BE2C (cell line): ENCODE measurements around the gene RABGEF1.
"Not testable (repeated sequence)": the region's sequence is repeated elsewhere in the genome, so short reads cannot be mapped to it uniquely, and the experiment has no call there.

Source experiments
- DNase-seq: peaks from one replicate; pipeline ENCODE4 v3.0.0-alpha.2; 2020
- H3K27me3 ChIP-seq: fragments of 250-450 bp; sonication (Bioruptor Pico); 2 replicates; pipeline ENCODE4 v1.5.1; 2020; ENCODE audit warnings: mild to moderate bottlenecking
- H3K36me3 ChIP-seq: fragments of 250-450 bp; sonication (Bioruptor Pico); 2 replicates; pipeline ENCODE4 v1.5.1; 2020; ENCODE audit warnings: mild to moderate bottlenecking
- H3K4me1 ChIP-seq: fragments of 250-450 bp; sonication (Bioruptor Pico); 2 replicates; pipeline ENCODE4 v1.5.1; 2020
- H3K4me3 ChIP-seq: 2 replicates; pipeline ENCODE4 v1.5.1; 2011; ENCODE audit warnings: low read depth, low read length
- H3K9me3 ChIP-seq: fragments of 250-450 bp; sonication (Bioruptor Pico); 2 replicates; pipeline ENCODE4 v1.5.1; 2020
- CTCF ChIP-seq: IDR thresholded peaks from 2 replicates; pipeline ENCODE4 v1.5.1; 2012; ENCODE audit warnings: mild to moderate bottlenecking, low read depth, low read length

RABGEF1 gene

GRCh38 chr7:66713687-66714086, 26.8 kb upstream of the RABGEF1 start:
- H3K4me1 ChIP-seq = no peaks in the 10 kb centered on the region
- DNase-seq = no peak
- H3K27me3 ChIP-seq = no peaks in the 10 kb centered on the region
- TF ChIP-seq CTCF = no peak
- no peaks in the 10 kb centered on the region; the same call in 1 of the 2 replicates for H3K9me3 ChIP-seq
- H3K4me3 ChIP-seq = no peak overlapping the region
- H3K36me3 ChIP-seq = no peaks in the 10 kb centered on the region

- not testable (repeated sequence) for H3K4me3 ChIP-seq, H3K36me3 ChIP-seq, H3K9me3 ChIP-seq, H3K4me1 ChIP-seq, H3K27me3 ChIP-seq, DNase-seq
These were observed 23.9 kb upstream of the RABGEF1 start for GRCh38 chr7:66716634-66717033.

- TF ChIP-seq CTCF = no peak
- Histone ChIP-seq H3K4me3 (no peak overlapping the region), H3K4me1 (no peaks in the 10 kb centered on the region), H3K9me3 (no peaks in the 10 kb centered on the region), H3K36me3 (no peaks in the 10 kb centered on the region), H3K27me3 (no peaks in the 10 kb centered on the region)
- DNase-seq = no peak
These were observed 20.0 kb upstream of the RABGEF1 start for GRCh38 chr7:66720561-66720960.

GRCh38 chr7:66725843-66726242, 14.7 kb upstream of the RABGEF1 start:
- H3K27me3 ChIP-seq = no peaks in the 10 kb centered on the region
- DNase-seq = no peak
- H3K36me3 ChIP-seq = no peaks in the 10 kb centered on the region
- no peak overlapping the region for H3K4me3 ChIP-seq
- H3K9me3 ChIP-seq = no peaks in the 10 kb centered on the region
- no peaks in the 10 kb centered on the region for H3K4me1 ChIP-seq
- no peak for TF ChIP-seq CTCF

GRCh38 chr7:66727058-66727457, 13.5 kb upstream of the RABGEF1 start:
- DNase-seq = no peak
- Histone ChIP-seq H3K4me3 (no peak overlapping the region), H3K9me3 (no peaks in the 10 kb centered on the region), H3K27me3 (no peaks in the 10 kb centered on the region), H3K36me3 (no peaks in the 10 kb centered on the region), H3K4me1 (no peaks in the 10 kb centered on the region)
- no peak for TF ChIP-seq CTCF

GRCh38 chr7:66728571-66728970, 12.0 kb upstream of the RABGEF1 start:
- Histone ChIP-seq H3K4me3 (no peak overlapping the region), H3K36me3 (no peaks in the 10 kb centered on the region), H3K27me3 (no peaks in the 10 kb centered on the region), H3K4me1 (no peaks in the 10 kb centered on the region), H3K9me3 (no peaks in the 10 kb centered on the region)
- TF ChIP-seq CTCF = no peak
- no peak for DNase-seq

- no peak for TF ChIP-seq CTCF
- no peak for DNase-seq
- no peaks in the 10 kb centered on the region for H3K4me1 ChIP-seq
- no peaks in the 10 kb centered on the region for H3K27me3 ChIP-seq
- no peaks in the 10 kb centered on the region for H3K36me3 ChIP-seq
- H3K4me3 ChIP-seq = no peak overlapping the region
- H3K9me3 ChIP-seq = no peaks in the 10 kb centered on the region
These were observed 11.3 kb upstream of the RABGEF1 start for GRCh38 chr7:66729274-66729673.
